ENCODE data around the gene HIBCH. TPM values are rescaled to one million over a fixed set of nuclear protein-coding genes. Genes with fewer than 3 reads are reported as not detected.

HIBCH gene
- polyA plus RNA-seq, 1 of the 3 experiments (the other 2 are of a cell fraction): 8.4 TPM

DNA sequence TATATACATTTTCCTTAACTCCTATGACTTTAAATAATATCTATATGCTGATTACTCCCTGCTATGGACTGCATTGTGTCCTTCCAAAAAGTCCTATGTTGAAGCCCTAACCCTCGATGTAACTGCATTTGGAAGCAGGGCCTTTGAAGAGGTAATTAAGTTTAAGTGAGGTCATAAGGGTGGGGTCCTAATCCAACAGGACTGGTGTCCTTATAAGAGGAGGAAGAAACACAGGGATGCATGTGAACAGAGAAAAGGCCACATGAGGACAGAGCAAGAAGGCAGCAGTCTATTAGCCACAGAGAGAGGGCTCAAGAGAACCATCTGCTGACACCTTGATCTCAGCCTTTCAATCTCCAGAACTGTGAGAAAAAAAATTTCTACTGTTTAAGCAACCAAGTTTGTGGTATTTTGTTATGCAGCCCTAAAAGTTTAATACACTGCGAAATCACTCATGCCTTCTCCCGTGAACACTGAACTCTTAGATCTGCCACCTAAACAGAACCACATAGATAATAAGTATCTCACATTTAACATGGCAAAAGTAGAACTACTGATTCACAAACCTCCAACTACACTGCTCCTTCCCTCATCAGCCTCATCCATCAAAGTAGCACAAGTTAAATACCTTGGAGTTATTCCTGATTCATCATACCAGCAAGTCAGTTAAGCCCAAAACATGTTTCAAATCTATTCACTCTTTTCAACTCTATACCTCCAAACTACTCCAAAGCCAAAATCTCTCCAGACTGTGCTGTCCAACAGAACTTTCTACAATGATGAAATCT is 65.4 kb downstream of the HIBCH start:
- no peak overlapping the region for H3K9ac ChIP-seq
- 97% methylated on average over 3 of the region's 3 CpGs for WGBS (ENCODE audit: low lambda C conversion rate)
- H2AFZ ChIP-seq (ENCODE audit: low read depth): no peak overlapping the region
- peaks cover 3% of the 10 kb centered on the region for H3F3A ChIP-seq (replicated peaks; ENCODE audit: insufficient read depth)
- CTCF ChIA-PET: no interaction called here
- no peak overlapping the region for H3K4me3 ChIP-seq (ENCODE audit: low read depth in 2 of 2, low read length in 1 of 2)
- POLR2A ChIA-PET: no interaction called here
- H3K9me3 ChIP-seq: no peaks in the 10 kb centered on the region
- H3K79me2 ChIP-seq (ENCODE audit: insufficient read depth): no peaks in the 10 kb centered on the region
- H4K20me1 ChIP-seq (ENCODE audit: insufficient read depth): no peaks in the 10 kb centered on the region
- H3K36me3 ChIP-seq (replicated peaks in 1 of 2; ENCODE audit: control insufficient read depth in 1 of 2, insufficient read depth in 2 of 2, low read length in 1 of 2): peaks cover 30 to 54% of the 10 kb centered on the region in 2 experiments
- H3K4me2 ChIP-seq: no peak overlapping the region
- TF ChIP-seq FOXM1 (IDR thresholded peaks at IDR 0.05; ENCODE audit: low read depth): no peak
- no peak for TF ChIP-seq RAD21 (IDR thresholded peaks at IDR 0.05; ENCODE audit: low read length)
- no peak for TF ChIP-seq TCF12 (IDR thresholded peaks at IDR 0.05)
- TF ChIP-seq RCOR1 (IDR thresholded peaks at IDR 0.05; ENCODE audit: low read length): no peak
- TF ChIP-seq MEF2A (IDR thresholded peaks at IDR 0.05; ENCODE audit: borderline replicate concordance, low read depth): no peak
- TF ChIP-seq NRF1 (IDR thresholded peaks at IDR 0.05; ENCODE audit: low read depth, low read length): no peak
- TF ChIP-seq MXI1 (IDR thresholded peaks at IDR 0.05; ENCODE audit: low read depth, low read length): no peak
- no peak for TF ChIP-seq POLR2AphosphoS5 (IDR thresholded peaks at IDR 0.05; ENCODE audit: low read depth, low read length)
- TF ChIP-seq RXRA (IDR thresholded peaks at IDR 0.05; ENCODE audit: borderline replicate concordance, low read depth): no peak
- no peak for TF ChIP-seq NFIC (IDR thresholded peaks at IDR 0.05; ENCODE audit: borderline replicate concordance)
- no peak for TF ChIP-seq GABPA (IDR thresholded peaks at IDR 0.05; ENCODE audit: low read depth)
- no peak for TF ChIP-seq ELF1 (IDR thresholded peaks at IDR 0.05)
- no peak for TF ChIP-seq CTCF (IDR thresholded peaks at IDR 0.05)
- no peak for TF ChIP-seq TAF1 (IDR thresholded peaks at IDR 0.05; ENCODE audit: borderline replicate concordance, low read depth, low read length)
- TF ChIP-seq FOSL2 (IDR thresholded peaks at IDR 0.05; ENCODE audit: borderline replicate concordance, low read depth): no peak
- TF ChIP-seq, protein P1, sequence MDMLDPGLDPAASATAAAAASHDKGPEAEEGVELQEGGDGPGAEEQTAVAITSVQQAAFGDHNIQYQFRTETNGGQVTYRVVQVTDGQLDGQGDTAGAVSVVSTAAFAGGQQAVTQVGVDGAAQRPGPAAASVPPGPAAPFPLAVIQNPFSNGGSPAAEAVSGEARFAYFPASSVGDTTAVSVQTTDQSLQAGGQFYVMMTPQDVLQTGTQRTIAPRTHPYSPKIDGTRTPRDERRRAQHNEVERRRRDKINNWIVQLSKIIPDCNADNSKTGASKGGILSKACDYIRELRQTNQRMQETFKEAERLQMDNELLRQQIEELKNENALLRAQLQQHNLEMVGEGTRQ (IDR thresholded peaks at IDR 0.05; ENCODE audit: borderline replicate concordance, low read depth, low read length): no peak
- no peak overlapping the region for H3K27ac ChIP-seq (ENCODE audit: low read depth in 2 of 2, low read length in 1 of 2)
- no peaks in the 10 kb centered on the region for H3K27me3 ChIP-seq (ENCODE audit: insufficient read depth)
- no peak for DNase-seq
- H3K9me2 ChIP-seq: no peaks in the 10 kb centered on the region
- no peaks in the 10 kb centered on the region for H3K4me1 ChIP-seq (ENCODE audit: control insufficient read depth in 1 of 2, insufficient read depth in 2 of 2, low read depth in 1 of 2, low read length in 1 of 2)

GRCh38 chr2:190250421-190250820 is 69.2 kb downstream of the HIBCH start:
- Histone ChIP-seq H3K4me2 (no peak overlapping the region), H3F3A (replicated peaks; ENCODE audit: insufficient read depth) (no peaks in the 10 kb centered on the region), H3K27me3 (ENCODE audit: insufficient read depth) (no peaks in the 10 kb centered on the region), H3K9me3 (no peaks in the 10 kb centered on the region), H3K9me2 (no peaks in the 10 kb centered on the region), H3K4me1 (ENCODE audit: control insufficient read depth in 1 of 2, insufficient read depth in 2 of 2, low read depth in 1 of 2, low read length in 1 of 2) (no peaks in the 10 kb centered on the region), H3K79me2 (ENCODE audit: insufficient read depth) (no peaks in the 10 kb centered on the region), H3K36me3 (replicated peaks in 1 of 2; ENCODE audit: control insufficient read depth in 1 of 2, insufficient read depth in 2 of 2, low read length in 1 of 2) (peaks cover 9 to 48% of the 10 kb centered on the region in 2 experiments), H3K4me3 (ENCODE audit: low read depth in 2 of 2, low read length in 1 of 2) (no peak overlapping the region), H4K20me1 (ENCODE audit: insufficient read depth) (no peaks in the 10 kb centered on the region), H2AFZ (ENCODE audit: low read depth) (no peak overlapping the region), H3K27ac (ENCODE audit: low read depth in 2 of 2, low read length in 1 of 2) (no peak overlapping the region), H3K9ac (no peak overlapping the region)
- WGBS (ENCODE audit: low lambda C conversion rate): 98% methylated on average over 2 of the region's 2 CpGs
- ChIA-PET POLR2A (no interaction called here), CTCF (interaction anchor here (0.5 to 1.3 kb wide), 2 partner anchors 26 to 52 kb away, joined by 3 read pairs; no protein-coding TSS in a partner anchor)
- no peak for TF ChIP-seq POLR2AphosphoS5 (IDR thresholded peaks at IDR 0.05; ENCODE audit: low read depth, low read length)
- TF ChIP-seq USF1 (IDR thresholded peaks at IDR 0.05; ENCODE audit: borderline replicate concordance, low read depth): no peak
- no peak for DNase-seq

Data from SK-N-SH (cell line).